Adrenal gland (tissue), 12 donors: ENCODE measurements around the gene COPB1. TPM values are rescaled to one million over a fixed set of nuclear protein-coding genes. Genes with fewer than 3 reads are reported as not detected.
"Not testable (repeated sequence)": the region's sequence is repeated elsewhere in the genome, so short reads cannot be mapped to it uniquely, and the experiment has no call there.

Experiments used
- DNase-seq, 7 donors: peaks; one replicate each; pipeline ENCODE4 v3.0.0-alpha.2; 2019 to 2020
- H3K27ac ChIP-seq, 5 donors: fragments of 200-600 bp; sonication (generic) in 4 of 5; 1 replicate in 3 of 5; 2 replicates in 2 of 5; pipeline versions ENCODE4 v1.5.1 to v1.8.0; 2016 to 2020; ENCODE audit warnings: mild to moderate bottlenecking in 1 of 5
- H3K27me3 ChIP-seq: fragments of 200-600 bp; 2 replicates; pipeline ENCODE4 v1.8.0; 2021
- H3K36me3 ChIP-seq, 2 donors: fragments of 200-600 bp; replicated peaks in 1 of 2; 1 replicate in 1 of 2; 2 replicates in 1 of 2; pipeline versions ENCODE4 v1.5.1 to v1.8.0; 2018 to 2022
- H3K4me1 ChIP-seq, 2 donors: fragments of 200-600 bp; replicated peaks in 1 of 2; 1 replicate in 1 of 2; 2 replicates in 1 of 2; pipeline versions ENCODE4 v1.5.1 to v1.8.0; 2018 to 2021
- H3K4me3 ChIP-seq, 4 donors: fragments of 200-600 bp; sonication (generic) in 3 of 4; one replicate each; pipeline ENCODE4 v1.5.1; 2016 to 2018
- H3K9me3 ChIP-seq, 3 donors: fragments of 200-600 bp; sonication (generic) in 1 of 3; replicated peaks in 1 of 3; 1 replicate in 2 of 3; 2 replicates in 1 of 3; pipeline versions ENCODE4 v1.5.1 to v1.8.0; 2016 to 2021
- POLR2A ChIP-seq, 2 donors: fragments of 450-650 bp; IDR thresholded peaks; one replicate each; pipeline ENCODE4 v1.6.1; 2017; ENCODE audit warnings: antibody characterized with exemption in 2 of 2, mild to moderate bottlenecking in 2 of 2, moderate library complexity in 1 of 2
- WGBS, 4 donors: extraction: QIAGEN DNeasy Blood & Tissue Kit in 2 of 4; methylation state at CpG; one replicate each; pipeline versions ENCODE4 v1.1.5 to v1.1.7; 2013 to 2017; 5-methylcytosine and 5-hydroxymethylcytosine counted together
- intact Hi-C, 2 donors: fragments of 100-400 bp; cut with DNase I; formaldehyde crosslinking; loops; one replicate each; pipeline versions ENCODE4 v1.14.1 to v1.15.0; 2022 to 2023
- polyA plus RNA-seq, 3 donors: library from polyadenylated mRNA; stranded (reverse); fragments of 200-250 nt in 2 of 3; fragments of 350-450 nt in 1 of 3; fragmentation: Illumina TruSeq in 1 of 3; extraction: RNeasy Lipid Tissue Mini Kit (QIAGEN cat#74804) in 1 of 3; gene quantifications; one replicate each; pipeline ENCODE4 v1.2.3, GENCODE V29; 2013 to 2014
- total RNA-seq, 9 donors: library from RNA; depleted of rRNA in 4 of 9; stranded (reverse); fragments of >200 nt in 4 of 9; fragments of 120-200 nt in 1 of 9; fragmentation: NEBNext Ultra II Directional in 1 of 9; extraction: Animal tissue kit (Norgen Biotek cat#: 25700) in 1 of 9; gene quantifications; one replicate each; pipeline versions ENCODE4 v1.1.0 to v1.2.4, GENCODE V29; 2013 to 2023
- TF ChIP-seq, protein P1 (sequence below), 6 experiments: fragments of 450-650 bp in 4 of 6; fragments of 200-600 bp in 2 of 6; sonication (generic) in 1 of 6; IDR thresholded peaks; 1 replicate in 5 of 6; 2 replicates in 1 of 6; pipeline versions ENCODE4 v1.5.1 to v1.8.0; 2016 to 2021; ENCODE audit warnings: antibody characterized with exemption in 6 of 6, mild to moderate bottlenecking in 2 of 6, moderate library complexity in 1 of 6
- donor health status: healthy with polysubstance abuse.
- donor health status: Bipolar disorder and iron deficiency.
- donor health status: DM: yes; HTN: yes; CAD: no.
- donor health status: DM: no; HTN: no; CAD: no.
- donor health status: DM: no; HTN: no; CAD: no.
- donor health status: DM: yes; HTN: yes; CAD: no.

The COPB1 gene
- total and polyA plus RNA-seq, 12 donors = 45.2 to 175 (median 87.4) TPM

DNA sequence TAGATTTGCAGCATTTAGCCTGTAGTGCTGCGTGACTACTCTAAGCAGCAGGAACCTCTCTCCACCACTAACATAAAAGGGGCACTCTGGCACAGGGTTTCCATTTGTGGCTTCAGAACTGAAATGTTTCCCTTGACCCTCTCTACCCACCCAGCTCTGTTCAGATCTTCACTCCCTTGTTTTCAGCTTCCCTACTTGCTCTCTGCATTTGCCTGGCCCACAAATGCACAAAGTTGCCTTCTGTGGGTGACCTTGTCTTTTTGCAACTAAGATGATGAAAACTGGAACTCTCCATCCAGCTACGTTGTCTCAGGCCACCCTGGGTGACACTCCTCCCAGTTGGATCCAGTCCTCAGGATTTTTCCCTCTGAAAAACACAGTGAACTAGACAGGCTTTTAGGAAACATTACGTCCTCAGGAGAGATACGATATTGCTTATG is 40.4 kb upstream of the COPB1 start:
- no peak for DNase-seq
- H3K27me3 ChIP-seq = no peaks in the 10 kb centered on the region
- no peak for TF ChIP-seq POLR2A (IDR thresholded peaks at IDR 0.05)
- TF ChIP-seq, protein P1, sequence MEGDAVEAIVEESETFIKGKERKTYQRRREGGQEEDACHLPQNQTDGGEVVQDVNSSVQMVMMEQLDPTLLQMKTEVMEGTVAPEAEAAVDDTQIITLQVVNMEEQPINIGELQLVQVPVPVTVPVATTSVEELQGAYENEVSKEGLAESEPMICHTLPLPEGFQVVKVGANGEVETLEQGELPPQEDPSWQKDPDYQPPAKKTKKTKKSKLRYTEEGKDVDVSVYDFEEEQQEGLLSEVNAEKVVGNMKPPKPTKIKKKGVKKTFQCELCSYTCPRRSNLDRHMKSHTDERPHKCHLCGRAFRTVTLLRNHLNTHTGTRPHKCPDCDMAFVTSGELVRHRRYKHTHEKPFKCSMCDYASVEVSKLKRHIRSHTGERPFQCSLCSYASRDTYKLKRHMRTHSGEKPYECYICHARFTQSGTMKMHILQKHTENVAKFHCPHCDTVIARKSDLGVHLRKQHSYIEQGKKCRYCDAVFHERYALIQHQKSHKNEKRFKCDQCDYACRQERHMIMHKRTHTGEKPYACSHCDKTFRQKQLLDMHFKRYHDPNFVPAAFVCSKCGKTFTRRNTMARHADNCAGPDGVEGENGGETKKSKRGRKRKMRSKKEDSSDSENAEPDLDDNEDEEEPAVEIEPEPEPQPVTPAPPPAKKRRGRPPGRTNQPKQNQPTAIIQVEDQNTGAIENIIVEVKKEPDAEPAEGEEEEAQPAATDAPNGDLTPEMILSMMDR (IDR thresholded peaks at IDR 0.05) = no peak
- no peak overlapping the region for H3K4me3 ChIP-seq
- H3K4me1 ChIP-seq = no peaks in the 10 kb centered on the region
- H3K27ac ChIP-seq = no peak overlapping the region
- intact Hi-C loops = loop anchor here in 1 of 2 donors (5.0 kb wide), 1 partner anchor 367 kb away; no protein-coding TSS in a partner anchor
- no peaks in the 10 kb centered on the region for H3K9me3 ChIP-seq
- no peaks in the 10 kb centered on the region for H3K36me3 ChIP-seq
- 67 to 74% (median 71%) methylated on average over 4 of the region's 4 CpGs for WGBS, 4 donors

DNA sequence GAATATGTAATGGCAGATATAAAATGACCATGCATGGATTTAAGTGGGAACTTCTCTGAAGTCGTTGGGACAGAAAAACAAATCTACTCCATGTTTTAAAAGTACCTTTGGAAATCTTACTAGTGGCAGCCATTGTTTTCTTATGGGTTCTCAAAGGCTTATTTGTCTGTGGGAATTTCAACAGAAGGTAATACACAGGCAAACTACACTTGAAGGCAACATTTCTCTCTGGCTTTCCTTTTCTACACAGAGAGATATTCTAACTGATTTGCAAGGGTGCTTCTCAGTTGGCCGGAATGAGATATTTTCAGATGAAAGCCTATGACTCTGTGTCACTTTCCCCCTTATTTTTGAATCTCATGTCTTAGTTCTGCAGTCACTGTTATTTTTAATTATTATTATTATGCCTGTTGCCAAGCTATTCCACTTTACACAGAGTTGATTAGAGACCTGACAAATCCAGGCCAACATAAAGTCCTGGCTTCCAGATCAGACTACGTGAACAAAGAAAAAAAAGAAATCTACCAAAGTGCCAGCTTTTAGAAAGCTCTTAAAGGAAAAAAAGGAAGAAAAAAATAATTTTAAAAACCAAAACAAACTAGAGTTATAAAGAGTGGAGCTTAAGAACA is 39.4 kb upstream of the COPB1 start:
- Histone ChIP-seq H3K27ac (no peak overlapping the region), H3K27me3 (no peaks in the 10 kb centered on the region), H3K4me3 (no peak overlapping the region), H3K4me1 (no peaks in the 10 kb centered on the region), H3K36me3 (no peaks in the 10 kb centered on the region), H3K9me3 (no peaks in the 10 kb centered on the region)
- TF ChIP-seq POLR2A (IDR thresholded peaks at IDR 0.05) = no peak
- TF ChIP-seq, protein P1 (IDR thresholded peaks at IDR 0.05) = no peak
- WGBS, 4 donors = 75 to 81% (median 79%) methylated on average over 3 of the region's 3 CpGs
- DNase-seq = no peak
- intact Hi-C loops = loop anchor here in 1 of 2 donors (5.0 kb wide), 1 partner anchor 368 kb away; no protein-coding TSS in a partner anchor

DNA sequence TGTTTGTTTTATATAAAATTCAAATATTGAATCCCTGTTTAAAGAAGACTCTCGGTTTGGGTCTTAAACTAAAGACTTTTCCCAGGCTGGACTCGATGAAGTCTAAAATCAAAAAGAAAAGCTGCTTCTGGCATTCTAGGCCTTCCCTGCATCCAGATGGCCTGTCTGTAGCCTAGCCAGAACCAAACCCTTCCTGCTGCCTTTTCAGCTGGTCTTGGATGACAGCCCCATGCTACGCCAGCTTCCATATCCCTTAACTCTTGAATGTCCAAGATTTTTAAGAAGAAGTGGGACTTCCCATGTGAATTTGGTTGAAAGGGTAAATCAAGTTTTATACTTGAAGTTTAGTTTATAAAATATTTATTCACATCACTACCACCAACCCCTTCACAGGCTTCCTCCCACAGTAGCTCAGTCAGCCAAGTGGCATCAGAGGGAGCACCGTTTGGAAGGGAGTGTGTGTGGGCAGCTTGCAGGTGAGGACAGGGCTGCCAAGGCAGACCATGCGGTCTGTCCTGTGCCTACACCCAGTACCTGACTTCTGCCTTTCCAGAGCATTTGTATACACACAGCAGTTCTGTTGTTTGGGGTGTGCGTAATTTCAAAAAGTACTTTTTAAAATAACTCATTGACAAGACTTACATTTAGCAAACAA is 38.8 kb upstream of the COPB1 start:
- Histone ChIP-seq H3K27me3 (no peaks in the 10 kb centered on the region), H3K27ac (no peak overlapping the region), H3K4me3 (no peak overlapping the region), H3K4me1 (no peaks in the 10 kb centered on the region), H3K36me3 (no peaks in the 10 kb centered on the region), H3K9me3 (no peaks in the 10 kb centered on the region)
- intact Hi-C loops = loop anchor here in 1 of 2 donors (5.0 kb wide), 1 partner anchor 369 kb away; no protein-coding TSS in a partner anchor
- DNase-seq = no peak
- no peak for TF ChIP-seq POLR2A (IDR thresholded peaks at IDR 0.05)
- TF ChIP-seq, protein P1 (IDR thresholded peaks at IDR 0.05) = no peak
- 62 to 84% (median 79%) methylated on average over 6 of the region's 6 CpGs for WGBS, 4 donors

DNA sequence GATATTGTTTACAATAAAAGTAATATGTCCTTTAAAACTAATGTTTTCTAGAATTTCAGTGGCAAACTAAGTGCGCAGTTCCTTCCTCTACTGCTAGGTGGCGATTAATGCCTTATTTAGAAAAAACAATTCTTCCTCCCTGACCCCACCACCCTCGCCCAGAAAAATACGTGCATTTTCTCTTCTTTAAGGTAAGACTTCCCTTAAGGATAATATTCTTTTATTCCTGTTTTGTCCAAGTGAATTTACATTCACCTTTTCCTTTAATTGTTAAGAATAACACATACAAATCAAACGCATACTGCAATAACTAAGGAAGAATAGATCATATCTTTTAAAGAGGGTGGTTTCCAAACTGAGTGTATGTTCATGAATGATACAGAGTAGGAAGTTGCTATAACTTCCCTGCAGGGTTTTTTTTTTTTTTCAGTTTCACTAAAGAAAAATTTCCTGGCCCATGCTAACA is 37.6 kb upstream of the COPB1 start:
- no peak overlapping the region for H3K27ac ChIP-seq
- TF ChIP-seq, protein P1 (IDR thresholded peaks at IDR 0.05) = peak; percentile 51 to 77 (median 66)
- TF ChIP-seq POLR2A (IDR thresholded peaks at IDR 0.05) = no peak
- H3K36me3 ChIP-seq = no peaks in the 10 kb centered on the region
- intact Hi-C loops = loop anchor here in 1 of 2 donors (5.0 kb wide), 1 partner anchor 370 kb away; no protein-coding TSS in a partner anchor
- H3K4me1 ChIP-seq = no peaks in the 10 kb centered on the region
- WGBS, 4 donors = 12 to 16% (median 13%) methylated on average over 5 of the region's 5 CpGs
- peak in 3 of 7 donors; percentile 38 to 55 (median 40) for DNase-seq
- H3K27me3 ChIP-seq = no peaks in the 10 kb centered on the region
- no peak overlapping the region for H3K4me3 ChIP-seq
- H3K9me3 ChIP-seq = no peaks in the 10 kb centered on the region

DNA sequence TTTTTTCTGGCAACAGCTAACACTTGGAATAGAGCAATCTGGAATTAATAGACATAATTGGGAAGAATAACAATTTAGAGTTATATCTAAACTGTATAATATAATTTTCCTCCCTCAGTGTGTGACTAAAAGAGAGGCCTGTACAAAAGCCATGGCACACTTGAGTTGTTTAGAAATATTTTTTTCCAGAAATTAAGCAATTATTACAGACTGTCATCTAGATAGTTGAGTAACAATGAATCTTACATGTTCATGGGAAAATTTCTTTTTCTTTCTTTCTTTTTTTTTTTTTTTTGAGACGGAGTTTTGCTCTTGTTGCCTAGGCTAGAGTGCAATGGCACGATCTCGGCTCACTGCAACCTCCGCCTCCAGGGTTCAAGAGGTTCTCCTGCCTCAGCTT is 35.6 kb upstream of the COPB1 start:
- H3K4me3 ChIP-seq, H3K36me3 ChIP-seq, H3K27me3 ChIP-seq, H3K27ac ChIP-seq, H3K4me1 ChIP-seq, H3K9me3 ChIP-seq, DNase-seq: not testable (repeated sequence)
- WGBS, 4 donors = 86 to 92% (median 89%) methylated on average over 4 of the region's 4 CpGs
- intact Hi-C loops = loop anchor here in 1 of 2 donors (5.0 kb wide), 1 partner anchor 372 kb away; no protein-coding TSS in a partner anchor
